ENCODE results near the gene WDR27.

GRCh38 chr6:169445661-169446581, 255.9 kb downstream of the WDR27 start:
- TF ChIP-seq CTCF (IDR thresholded peaks at IDR 0.05; ENCODE audit: low read depth, low read length) (no peak), MAX (IDR thresholded peaks at IDR 0.05; ENCODE audit: low read depth, low read length) (no peak)
